ENCODE results near the gene MRPL19. TPM values are rescaled to one million over a fixed set of nuclear protein-coding genes. Genes with fewer than 3 reads are reported as not detected.
"Not testable (repeated sequence)": the region's sequence is repeated elsewhere in the genome, so short reads cannot be mapped to it uniquely, and the experiment has no call there.

MRPL19 gene
- total RNA-seq, 1 experiment from 2014 or later: 119 TPM

DNA sequence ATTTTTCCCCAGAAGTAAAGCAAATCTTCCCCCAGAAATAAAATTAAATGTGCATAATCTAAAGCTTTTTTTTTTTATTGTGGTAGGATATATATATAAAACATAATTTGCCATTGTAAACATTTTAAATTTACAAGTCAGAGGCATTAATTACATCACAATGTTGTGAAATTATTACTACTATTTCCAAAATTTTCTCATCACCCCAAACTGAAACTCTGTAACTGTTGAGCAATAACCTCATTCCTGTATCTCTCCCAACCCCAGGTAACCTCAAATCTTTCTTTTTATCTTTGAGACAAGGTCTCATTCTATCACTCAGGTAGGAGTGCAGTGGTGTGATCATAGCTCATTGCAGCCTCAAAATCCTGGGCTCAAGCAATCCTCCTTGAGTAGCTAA lies 11.2 kb downstream of the MRPL19 start:
- no peak for DNase-seq (ENCODE audit: low read depth)

DNA sequence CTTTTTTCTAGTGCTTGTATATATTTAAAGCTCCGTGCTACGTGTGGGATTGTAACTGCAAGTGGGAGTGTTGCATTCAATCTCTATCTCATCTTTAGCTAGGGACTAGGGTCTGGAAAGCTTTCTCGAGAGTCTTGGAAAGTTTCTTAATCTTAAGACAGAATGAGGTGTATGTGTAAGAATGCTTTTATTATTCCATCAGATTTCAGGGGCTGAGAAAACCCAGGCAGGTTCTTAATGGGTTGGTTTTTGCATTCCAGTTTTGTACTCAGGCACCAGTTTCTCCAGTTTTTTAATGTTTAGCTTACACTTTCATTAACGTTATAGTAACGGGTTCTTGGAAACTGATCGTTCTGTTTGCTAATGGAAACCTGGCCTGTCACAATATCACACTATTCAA lies 20.3 kb downstream of the MRPL19 start:
- no peak for DNase-seq (ENCODE audit: low read depth)

DNA sequence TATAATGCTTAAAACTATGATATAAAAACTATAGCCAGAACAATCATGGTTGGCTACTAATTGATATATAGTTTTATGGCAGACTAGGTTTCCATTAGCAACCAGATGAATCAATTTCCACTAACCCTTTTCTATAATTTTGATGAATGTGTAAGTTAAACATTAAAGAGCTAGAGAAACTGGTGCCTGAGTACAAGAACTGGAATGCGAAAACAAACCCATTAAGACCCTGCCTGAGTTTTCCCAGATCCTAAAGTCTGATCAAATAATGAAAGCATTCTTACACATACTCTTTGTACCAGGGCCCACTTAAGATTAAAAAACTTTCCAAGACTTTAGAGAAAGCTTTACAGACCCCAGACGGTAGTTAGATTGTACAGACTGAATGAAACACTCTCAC lies 21.3 kb downstream of the MRPL19 start:
- no peak for DNase-seq (ENCODE audit: low read depth)

DNA sequence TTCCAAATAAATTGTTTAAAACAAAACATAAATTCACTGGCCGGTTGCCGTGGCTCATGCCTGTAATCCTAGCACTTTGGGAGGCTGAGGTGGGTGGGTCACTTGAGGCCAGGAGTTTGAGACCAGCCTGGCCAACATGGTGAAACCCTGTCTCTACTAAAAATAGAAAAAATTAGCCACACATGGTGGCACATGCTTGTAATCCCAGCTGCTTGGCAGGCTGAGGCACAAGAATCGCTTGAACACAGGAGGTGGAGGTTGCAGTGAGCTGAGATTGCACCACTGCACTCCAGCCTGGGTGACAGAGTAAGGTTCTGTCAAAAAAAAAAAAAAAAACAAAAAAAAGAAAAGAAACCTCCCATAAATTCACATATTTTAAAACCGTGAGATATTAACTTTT lies 28.8 kb downstream of the MRPL19 start:
- not testable (repeated sequence) for DNase-seq (ENCODE audit: low read depth)

DNA sequence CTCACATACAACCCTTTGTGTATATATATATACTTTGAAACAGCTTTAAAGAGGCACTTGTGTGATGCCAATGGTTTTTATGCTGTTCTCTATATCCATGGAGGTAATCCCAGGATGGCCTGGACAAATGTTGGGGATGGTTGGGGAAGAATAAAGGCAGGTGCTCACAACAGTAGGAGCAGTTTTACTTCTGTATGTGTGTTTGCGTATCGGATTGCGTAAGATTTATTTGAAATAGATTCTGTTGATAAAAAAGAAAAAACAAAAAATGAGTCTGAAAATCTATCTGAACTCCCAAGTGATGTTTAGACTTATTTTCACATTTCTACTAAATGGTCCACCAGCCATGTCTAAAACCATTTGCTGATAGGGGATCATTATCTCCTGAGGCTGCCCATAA lies 29.3 kb downstream of the MRPL19 start:
- no peak for DNase-seq (ENCODE audit: low read depth)

DNA sequence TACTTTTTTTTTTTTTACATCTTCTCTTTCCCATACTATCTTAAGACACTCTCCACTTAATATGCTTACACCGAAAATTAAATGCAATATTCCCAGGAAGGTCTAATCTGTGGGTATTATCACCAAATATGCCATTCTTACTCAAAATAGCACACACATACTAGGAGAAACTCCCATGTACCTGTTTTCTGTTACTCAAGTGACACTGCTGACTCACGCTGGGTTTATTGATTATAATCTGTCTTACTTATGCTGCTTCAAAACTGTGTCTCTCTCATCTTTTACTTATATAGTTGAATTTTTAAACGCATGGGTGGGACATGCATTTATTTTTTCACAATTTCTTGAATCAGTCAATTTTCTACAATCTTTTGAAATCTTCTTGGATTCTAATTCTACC lies 29.9 kb downstream of the MRPL19 start:
- no peak for DNase-seq (ENCODE audit: low read depth)

DNA sequence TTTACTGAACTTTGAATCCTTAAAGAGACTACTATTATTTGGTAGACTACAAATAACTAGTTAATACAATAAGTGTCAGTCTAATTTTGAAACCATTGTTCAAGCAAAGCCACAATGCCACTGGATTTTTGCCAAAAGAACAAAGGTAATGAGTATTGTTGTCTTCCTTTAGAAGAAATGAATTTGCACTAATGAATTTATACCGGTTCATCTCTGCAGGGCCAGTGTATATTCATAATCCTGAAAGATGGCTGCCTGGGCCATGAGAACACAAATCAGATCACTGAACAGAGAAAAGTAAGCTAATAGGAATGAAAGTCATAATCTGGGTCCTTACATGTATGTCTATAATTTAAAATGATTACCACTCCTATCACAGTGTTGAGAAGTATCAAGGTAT lies 33.0 kb downstream of the MRPL19 start:
- DNase-seq (ENCODE audit: low read depth): no peak

DNA sequence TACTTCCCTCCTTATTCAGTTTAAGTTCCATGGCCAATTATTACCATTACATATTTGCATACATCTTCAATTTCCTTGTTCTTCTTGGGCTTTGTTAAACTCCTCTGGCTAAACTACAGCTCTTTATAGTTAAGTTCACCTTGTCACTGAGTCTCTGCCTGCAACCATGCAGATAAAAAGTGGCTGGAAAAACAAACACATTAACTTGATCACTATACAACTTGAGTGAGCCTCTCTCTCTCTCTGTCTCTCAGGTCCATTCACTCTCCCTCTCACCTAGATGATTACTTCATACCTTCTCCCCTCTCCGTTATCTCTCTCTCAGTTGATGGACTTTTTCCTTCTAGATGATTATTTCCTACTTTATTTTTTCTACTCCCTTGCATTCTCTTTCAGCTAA lies 33.8 kb downstream of the MRPL19 start:
- DNase-seq (ENCODE audit: low read depth): no peak

DNA sequence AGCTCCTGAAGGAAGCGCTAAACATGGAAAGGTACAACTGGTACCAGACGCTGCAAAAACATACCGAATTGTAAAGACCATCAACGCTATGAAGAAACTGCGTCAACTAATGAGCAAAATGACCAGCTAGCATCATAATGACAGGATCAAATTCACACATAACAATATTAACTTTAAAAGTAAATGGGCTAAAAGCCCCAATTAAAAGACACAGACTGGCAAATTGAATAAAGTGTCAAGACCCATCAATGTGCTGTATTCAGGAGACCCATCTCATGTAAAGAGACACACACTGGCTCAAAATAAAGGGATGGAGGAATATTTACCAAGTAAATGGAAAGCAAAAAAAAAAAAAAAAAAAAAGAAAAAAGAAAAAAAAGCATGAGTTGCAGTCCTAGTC lies 36.8 kb downstream of the MRPL19 start:
- DNase-seq (ENCODE audit: low read depth): not testable (repeated sequence)

DNA sequence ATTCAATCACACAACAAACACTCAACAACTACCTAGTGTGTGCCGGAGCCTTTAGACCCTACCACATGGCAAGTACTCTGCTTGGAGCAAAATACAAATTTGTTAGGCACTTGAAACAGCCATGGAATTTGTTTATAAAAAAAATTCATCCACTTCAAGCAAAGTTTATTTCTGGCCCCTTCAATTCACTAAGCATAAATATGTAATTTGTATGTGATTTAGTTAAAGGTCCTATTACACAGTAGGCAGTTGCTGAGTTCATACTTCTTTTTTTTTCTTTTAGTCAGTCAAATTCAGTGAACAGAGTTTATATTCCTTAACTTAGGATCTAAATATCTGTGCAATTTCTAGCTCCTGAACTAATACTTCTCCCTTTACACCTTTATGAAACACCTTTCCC lies 41.6 kb downstream of the MRPL19 start:
- no peak for DNase-seq (ENCODE audit: low read depth)

DNA sequence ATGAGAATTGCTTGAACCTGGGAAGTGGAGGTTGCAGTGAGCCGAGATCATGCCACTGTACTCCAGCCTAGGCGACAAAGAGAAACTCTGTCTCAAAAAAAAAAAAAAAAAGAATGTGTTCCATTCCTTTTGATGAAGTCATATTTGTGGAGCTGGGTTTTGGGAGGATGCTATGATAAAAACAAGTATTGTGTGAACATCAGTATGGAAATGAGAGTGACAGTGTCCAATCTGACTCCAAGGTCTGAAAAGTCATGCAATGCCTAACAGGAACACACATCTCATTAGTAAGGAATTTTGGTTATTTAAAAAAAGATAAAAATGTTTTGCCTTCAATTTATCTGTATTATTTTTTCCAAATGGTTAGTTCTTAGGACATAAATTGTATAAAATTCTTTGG lies 52.3 kb downstream of the MRPL19 start:
- peak; percentile 23 for DNase-seq (ENCODE audit: low read depth)

DNA sequence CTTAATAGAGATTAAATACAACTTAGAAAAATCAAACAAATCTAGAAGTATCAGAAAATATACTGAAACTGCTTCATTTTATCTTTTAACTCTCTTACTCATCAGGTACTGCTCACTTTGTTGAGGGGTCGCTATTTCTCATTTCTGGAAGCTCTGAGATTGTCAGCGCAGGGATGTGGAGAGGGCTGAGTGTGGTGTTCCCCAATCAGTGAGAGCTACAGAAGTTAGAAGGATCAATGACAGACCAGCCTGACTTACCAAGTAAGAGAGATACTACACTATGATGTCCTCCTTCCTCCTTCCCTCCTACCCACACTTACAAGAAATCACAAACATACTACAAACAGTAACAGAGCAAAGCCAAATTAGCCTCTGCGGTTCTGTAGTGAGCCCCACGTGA lies 56.0 kb downstream of the MRPL19 start:
- DNase-seq (ENCODE audit: low read depth): no peak

DNA sequence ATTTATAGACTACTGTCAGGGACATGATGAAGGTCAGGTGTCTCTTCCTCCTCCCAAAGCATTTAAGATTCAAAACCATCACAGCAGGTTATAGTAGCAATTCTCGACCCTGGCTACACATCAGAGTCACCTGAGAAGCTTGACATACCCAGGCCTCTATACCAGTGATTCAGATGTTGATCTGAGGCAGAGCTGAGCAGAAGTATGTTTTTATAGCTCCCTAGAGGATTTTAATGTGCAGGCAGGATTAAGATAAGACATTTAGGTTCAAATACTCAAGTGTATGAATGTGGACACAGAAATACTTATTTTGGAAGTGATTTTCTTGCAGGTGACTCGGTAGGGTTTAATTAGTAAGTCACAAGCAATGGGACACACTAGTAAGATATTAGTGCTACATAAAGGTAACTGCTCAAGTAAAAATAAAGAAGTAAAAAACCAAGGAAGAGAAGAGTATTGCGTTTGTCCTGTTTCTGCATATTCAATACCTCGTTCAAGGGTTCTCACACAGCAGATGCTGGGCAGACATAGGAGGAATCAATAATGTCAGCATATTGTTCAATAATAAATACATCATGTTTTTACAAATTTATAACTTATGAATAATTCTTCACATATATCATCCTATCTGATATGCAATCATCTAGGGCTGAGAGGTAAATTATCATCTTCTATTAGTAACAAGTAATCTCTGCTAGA lies 57.2 kb downstream of the MRPL19 start:
- no peak for DNase-seq (ENCODE audit: low read depth)

DNA sequence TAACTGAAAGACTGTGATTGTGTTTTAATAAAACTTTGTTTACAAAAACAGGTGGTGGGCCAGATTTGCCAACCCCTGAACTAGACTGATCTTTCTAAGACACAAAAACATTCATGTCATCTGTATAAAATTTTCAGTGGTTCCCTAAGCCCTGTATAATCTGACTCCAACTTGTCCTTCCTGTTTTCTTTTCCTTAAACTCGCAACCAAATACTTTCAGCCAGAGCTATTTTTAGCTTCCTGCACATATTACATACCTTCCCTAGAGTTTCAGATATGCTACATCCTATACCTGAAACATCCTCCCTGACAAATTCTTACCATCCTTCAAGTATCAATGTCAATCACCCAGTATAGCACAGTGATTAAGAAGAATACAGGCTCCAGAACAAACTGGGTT lies 59.3 kb downstream of the MRPL19 start:
- DNase-seq (ENCODE audit: low read depth): no peak

DNA sequence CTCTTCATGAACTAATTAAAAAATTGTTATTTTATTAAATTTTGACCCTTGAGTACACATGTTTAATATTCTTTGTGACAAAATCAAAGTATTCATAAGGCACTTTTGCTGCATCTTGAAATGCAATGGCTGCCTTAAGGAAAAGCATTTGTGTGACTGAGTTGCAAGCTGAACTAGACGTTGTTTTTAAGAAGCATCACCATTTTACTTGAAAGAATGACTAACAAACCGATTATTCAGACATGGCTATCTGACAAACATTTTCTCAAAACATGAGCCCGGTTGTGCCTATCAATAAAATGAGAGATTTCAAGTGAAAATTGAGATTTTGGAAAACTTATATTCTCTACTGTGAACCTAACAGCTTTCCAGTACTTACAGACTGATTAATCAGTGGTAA lies 61.3 kb downstream of the MRPL19 start:
- no peak for DNase-seq (ENCODE audit: low read depth)

DNA sequence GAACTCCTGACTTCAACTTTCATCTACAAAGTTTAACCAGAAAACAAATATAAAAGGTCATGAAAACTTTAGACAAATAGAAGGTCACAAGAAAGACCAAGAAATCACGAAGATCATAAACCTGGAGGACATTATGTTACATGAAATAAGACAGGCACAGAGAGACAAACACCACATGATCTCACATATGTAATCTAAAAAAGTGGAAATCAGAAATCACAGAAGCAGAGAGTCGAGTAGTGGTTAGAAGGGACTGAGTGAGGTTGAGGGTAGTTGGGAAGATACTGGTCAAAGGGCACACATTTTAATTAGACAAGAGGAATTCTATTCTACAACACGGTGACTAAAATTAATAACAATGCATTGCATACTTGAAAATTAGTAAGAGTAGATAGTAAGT lies 62.7 kb downstream of the MRPL19 start:
- no peak for DNase-seq (ENCODE audit: low read depth)

DNA sequence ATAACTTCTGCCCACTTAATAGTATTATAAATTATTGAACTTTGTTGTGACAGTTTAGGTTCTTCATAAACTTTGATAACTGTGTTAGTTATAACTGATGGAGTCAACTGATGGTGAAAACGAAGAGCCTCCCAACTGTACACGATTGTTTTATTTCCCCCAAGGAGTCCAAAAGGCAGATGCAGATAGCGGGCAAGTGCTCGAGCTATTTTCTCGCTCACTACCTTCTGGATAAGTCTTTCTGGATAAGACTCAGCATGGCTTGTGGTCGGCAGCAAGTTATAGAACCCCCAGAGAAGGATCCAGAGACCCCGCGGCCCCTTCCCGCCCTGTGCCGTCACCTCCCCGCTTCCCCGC lies 63.6 kb downstream of the MRPL19 start:
- no peak for DNase-seq (ENCODE audit: low read depth)

DNA sequence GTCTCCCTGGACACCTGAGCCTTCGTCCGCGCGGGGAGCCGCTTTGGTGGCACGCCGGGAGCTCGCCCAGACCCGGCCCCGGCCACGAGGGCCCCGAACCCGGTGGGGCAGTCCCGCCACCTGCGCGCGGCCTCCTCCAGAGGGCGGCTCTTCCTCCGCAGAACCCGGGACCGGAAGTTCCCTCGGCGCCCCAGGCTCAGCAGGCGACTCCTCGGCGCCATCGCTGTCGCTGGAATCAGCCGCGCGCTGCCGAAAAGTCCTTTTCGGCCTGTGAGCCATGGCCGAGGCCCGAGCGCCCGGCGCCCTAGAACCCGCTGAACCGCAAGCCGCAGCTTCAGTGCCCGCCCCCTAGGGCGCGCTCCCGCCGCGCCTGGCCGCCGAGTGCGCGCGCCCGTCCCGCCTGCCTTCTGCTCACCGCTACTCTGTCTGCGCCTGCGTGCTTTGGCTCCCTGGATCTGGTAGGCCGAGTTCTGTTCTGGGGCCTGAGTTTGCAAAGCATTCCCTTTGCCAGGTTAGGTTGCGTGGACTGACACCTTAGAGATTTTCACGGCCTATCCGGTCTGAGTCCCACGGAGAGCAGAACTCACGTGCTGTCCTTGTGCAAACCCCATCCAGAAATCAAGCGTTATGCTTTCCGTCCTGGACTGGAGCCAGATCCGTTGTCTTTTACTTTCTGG lies 64.1 kb downstream of the MRPL19 start, which contains the start of gene GCFC2:
TSS of gene GCFC2 (minus strand) at position 339 of the 677 bp plus-strand sequence. CDS start at position 279, 60 bp downstream.
- peak; percentile 92 for DNase-seq (ENCODE audit: low read depth)

DNA sequence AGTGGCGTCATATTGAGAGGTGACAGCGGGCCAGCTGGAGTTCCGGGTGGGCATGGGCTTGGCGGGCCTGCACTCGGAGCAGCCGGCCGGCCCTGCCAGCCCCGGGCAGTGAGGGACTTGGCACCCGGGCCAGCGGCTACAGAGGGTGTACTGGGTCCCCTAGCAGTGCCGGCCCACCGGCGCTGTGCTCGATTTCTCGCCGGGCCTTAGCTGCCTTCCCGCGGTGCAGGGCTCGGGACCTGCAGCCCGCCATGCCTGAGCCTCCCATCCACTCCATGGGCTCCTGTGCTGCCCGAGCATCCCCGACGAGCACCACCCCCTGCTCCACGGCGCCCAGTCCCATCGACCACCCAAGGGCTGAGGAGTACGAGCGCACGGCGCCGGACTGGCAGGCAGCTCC lies 65.0 kb downstream of the MRPL19 start:
- not testable (repeated sequence) for DNase-seq (ENCODE audit: low read depth)

DNA sequence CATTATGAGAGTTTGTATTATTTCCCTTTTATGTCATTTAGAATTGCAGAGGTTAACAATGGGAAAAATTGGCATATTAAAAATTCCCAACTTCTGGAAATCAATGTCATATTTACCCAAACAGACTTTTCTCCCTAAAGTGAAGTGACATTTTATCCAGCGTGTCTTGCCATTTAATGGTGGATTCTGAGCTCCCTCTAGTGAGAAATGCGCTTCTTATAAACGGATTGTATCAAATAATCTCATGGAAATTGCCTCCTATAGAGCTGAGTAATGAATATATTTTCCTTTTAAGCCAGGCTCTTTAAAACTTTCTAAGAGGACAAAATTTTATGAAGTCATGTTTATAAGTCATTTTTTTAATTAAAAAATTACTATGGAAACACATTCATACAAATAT lies 69.8 kb downstream of the MRPL19 start:
- DNase-seq (ENCODE audit: low read depth): no peak

DNA sequence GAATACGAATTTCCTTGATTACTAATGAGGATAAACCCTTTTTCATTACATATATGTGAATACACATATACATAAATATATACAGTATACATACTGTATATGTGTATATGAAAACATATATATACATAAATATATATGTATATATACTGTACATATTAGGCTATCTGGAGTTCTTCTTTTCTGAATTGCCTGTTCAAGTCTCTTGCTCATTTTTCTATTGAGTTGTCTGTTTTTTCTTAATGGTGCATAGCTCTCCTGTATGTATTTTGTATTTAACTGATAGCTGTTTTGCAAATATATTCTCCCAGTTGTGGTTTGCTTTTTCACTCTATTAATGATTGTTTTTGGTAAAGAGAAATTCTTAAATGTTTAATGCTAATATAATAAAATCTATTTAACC lies 73.0 kb downstream of the MRPL19 start:
- no peak for DNase-seq (ENCODE audit: low read depth)

DNA sequence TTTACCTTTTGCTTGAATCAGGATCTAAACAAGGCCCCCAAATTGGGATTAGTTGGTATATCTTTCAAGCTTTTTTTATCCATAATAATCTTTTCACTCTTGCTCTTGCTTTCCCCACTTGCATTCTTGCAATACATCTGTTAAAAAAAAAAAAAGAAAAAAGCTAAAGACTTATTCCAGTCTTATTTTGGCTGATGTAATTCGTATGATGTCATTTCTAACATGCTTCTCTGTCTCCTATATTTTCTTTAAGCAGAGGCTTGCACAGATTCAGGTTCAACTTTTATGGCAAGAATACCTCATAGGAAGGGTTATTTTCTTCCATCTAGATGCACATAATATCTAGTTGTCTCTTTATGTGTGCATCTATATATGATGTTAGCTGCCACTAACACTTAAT lies 73.9 kb downstream of the MRPL19 start:
- DNase-seq (ENCODE audit: low read depth): no peak

DNA sequence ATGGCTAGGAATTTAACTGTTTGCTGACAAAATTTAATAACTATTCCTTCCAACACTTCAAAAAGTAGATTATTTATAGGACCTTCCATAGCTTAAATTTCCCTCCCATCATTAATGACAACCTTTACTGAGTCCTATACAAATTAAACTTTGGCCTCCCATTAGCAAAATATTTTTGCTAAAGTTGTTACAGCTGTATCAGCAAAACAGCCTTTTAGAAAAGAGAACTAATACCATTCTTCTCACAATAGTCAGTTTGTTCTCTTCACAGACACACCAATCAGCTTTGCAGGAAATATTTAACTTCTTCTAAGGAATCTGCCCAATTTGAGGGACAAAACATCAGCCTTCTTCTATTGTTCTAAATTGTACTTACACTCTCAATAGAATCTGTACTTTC lies 76.1 kb downstream of the MRPL19 start:
- DNase-seq (ENCODE audit: low read depth): no peak
